GM12873 (cell line): ENCODE measurements around the gene IRAG1.

ENCODE experiments used
- CTCF ChIP-seq: IDR thresholded peaks from 2 replicates; pipeline ENCODE4 v1.5.1; 2012; ENCODE audit warnings: low read depth, mild to moderate bottlenecking, moderate library complexity, low read length, control low read depth; ENCODE audit not compliant: insufficient read depth; ENCODE audit errors: missing control alignments

The IRAG1 gene

GRCh38 chr11:10650166-10650565 is 43.4 kb downstream of the IRAG1 start:
- no peak for TF ChIP-seq CTCF

- TF ChIP-seq CTCF = no peak
Measured at GRCh38 chr11:10648871-10649270, 44.7 kb downstream of the IRAG1 start.

GRCh38 chr11:10646681-10647355 is 46.7 kb downstream of the IRAG1 start:
- no peak for TF ChIP-seq CTCF

- TF ChIP-seq CTCF = no peak
Measured at GRCh38 chr11:10646005-10646404, 47.5 kb downstream of the IRAG1 start.

GRCh38 chr11:10645212-10645795 is 48.3 kb downstream of the IRAG1 start:
- TF ChIP-seq CTCF = no peak
